ENCODE results near the gene CKLF.
"Not testable (repeated sequence)": the region's sequence is repeated elsewhere in the genome, so short reads cannot be mapped to it uniquely, and the experiment has no call there.

Gene CKLF

GRCh38 chr16:66552286-66553177 lies at the start of gene CKLF:
CKLF (plus strand) TSS chr16:66552576; CDS start chr16:66552716, 140 bp downstream.
- DNase-seq: peak; percentile 89

DNA sequence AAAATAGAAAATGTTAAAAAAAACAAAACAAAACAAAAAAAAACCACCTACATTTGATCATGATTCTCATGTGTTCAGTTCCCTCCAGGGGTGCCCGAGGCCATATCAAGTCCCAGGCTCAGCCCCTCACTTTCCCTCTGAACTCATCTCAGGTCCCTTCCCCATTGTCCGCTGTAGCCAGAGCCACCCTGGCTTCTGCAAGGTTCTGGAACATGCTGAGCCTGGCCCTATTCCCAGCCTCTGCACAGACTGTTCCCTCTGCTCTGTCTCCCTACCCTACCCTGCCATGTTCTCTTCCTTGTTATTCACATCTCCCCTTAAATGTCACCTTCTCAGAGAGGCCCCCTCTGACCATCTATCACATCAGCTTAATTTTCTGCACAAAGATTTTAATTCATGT lies 49.3 kb upstream of the CKLF start:
- DNase-seq: no peak

- DNase-seq: no peak
Observed at GRCh38 chr16:66503612-66504011, 48.8 kb upstream of the CKLF start.

DNA sequence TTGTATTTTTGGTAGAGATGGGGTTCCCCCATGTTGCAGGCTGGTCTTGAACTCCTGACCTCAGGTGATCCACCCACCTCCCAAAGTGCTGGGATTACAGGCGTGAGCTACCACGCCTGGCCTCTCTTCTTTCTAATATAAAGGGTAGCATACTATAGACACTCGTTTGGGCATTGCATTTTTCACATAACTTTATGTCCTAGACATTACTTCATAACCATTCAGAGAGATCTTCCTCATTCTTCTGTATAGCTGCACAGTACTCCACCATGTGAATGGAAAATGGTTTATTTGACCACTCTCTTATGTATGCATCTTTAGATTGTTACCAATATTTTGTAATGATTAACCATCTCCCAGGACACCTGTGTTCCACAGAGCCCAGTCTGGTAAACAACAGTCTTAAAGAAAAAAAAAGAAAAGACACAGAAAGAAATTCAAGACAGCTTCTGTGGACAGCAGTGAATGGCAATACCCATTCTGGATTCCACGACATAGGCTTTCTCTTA lies 44.6 kb upstream of the CKLF start:
- DNase-seq: no peak

DNA sequence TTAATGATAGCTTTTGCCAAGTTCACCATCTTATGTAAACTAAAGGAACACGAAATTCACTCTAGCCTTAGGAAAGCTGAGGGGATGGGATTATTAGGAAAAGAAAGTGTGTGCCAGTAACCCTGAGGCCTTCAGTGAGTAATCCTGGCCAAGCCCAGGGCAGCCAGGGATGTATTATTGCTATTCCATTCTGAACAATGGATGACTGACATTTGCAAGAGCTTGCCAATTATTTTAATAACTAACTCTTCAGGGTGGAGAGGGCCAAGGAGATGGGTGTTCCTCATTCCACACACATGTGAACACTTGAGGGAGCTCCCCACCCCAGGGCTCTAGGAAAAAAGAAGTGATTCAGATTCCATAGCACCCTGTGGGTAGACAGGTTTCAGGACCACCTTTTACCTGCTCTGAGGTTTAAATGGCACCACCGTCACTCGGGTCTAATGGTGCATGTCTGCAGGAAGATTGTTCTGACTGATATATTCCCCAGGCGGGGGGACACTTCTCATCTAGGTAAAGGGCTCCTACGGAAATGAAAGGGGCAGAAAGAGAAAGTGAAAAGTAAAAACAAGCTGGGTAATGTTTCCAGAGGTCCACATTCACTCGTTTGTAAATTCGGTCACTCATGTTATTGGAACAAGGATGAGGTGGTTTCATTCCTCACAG lies 44.0 kb upstream of the CKLF start:
- no peak for DNase-seq

- DNase-seq: no peak
Observed at GRCh38 chr16:66508914-66509496, 43.4 kb upstream of the CKLF start.

DNA sequence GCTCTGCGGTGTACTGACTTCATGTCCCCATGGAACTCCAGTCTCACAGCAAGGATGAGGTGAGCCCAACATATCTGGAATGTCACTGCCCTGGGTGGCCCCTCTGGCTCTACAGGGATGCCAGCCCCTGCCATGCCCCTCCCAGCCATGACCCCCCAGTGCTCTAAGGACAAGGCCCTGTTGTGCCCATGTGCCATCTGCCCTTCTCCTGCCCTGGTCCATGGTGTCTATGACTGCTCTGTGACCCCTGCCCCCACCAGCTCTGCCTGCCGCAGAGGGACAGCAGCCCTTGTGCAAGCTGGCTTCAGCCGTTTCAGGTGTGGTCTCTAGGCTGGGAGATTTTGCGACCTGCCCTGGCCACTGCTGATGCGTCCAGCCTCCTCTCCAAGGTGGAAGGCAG lies 42.8 kb upstream of the CKLF start:
- no peak for DNase-seq

DNA sequence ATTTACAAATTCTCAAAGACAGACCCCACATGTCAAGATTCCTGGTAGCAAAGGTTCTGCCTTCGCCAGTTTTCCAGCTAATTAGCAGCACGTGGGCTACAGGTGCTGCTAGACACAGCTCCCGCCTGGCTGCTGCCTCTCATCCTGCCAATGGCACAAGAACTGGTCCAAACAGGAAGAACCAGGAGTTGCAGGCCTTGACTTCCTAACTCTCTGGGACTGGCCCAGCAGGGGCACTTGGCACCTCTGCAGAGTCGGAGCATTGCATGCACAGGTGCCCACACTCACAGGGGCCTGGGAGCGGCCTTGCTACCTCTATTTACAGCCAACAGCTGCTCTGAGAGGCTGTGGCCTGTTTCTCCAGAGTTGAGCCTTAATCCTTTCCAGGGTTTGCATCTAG lies 42.1 kb upstream of the CKLF start:
- no peak for DNase-seq

GRCh38 chr16:66510711-66511601 lies 41.4 kb upstream of the CKLF start:
- DNase-seq: no peak

- no peak for DNase-seq
Observed at GRCh38 chr16:66511602-66512271, 40.6 kb upstream of the CKLF start.

- DNase-seq: no peak
Observed at GRCh38 chr16:66512272-66513110, 39.9 kb upstream of the CKLF start.

DNA sequence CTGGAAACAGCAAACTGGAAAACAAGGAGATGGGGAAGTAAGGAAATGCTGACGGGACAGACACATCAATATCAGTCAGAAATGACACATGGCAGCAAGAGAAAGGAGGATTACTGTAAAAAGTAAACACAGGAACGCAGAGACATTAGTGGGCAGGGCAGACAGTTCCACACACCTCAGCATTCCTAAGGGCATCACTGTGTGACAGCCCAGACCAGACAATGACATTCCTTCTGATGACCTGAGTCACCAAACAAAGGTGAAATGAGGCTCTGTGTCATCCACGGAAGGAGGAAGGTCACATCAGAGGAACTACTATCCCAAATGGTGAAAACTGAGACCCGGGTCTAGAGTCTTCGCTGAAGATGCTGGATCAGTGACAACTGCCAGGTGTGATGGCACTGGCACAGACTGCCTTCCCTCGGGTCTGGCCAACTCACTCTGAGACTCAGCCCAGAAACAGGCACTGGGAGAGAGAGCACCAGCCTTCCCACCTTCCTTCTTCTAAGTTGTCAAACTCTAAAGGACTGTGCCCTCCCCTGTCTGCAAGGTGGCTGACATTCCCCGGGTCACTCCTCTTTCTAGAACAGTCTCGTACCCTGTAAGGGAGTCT lies 39.2 kb upstream of the CKLF start:
- DNase-seq: no peak

DNA sequence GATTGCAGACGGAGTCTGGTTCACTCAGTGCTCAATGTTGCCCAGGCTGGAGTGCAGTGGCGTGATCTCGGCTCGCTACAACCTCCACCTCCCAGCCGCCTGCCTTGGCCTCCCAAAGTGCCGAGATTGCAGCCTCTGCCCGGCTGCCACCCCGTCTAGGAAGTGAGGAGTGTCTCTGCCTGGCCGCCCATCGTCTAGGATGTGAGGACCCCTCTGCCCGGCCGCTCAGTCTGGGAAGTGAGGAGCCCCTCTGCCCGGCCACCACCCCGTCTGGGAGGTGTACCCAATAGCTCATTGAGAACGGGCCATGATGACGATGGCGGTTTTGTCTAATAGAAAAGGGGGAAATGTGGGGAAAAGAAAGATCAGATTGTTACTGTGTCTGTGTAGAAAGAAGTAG lies 38.0 kb upstream of the CKLF start:
- DNase-seq: not testable (repeated sequence)

DNA sequence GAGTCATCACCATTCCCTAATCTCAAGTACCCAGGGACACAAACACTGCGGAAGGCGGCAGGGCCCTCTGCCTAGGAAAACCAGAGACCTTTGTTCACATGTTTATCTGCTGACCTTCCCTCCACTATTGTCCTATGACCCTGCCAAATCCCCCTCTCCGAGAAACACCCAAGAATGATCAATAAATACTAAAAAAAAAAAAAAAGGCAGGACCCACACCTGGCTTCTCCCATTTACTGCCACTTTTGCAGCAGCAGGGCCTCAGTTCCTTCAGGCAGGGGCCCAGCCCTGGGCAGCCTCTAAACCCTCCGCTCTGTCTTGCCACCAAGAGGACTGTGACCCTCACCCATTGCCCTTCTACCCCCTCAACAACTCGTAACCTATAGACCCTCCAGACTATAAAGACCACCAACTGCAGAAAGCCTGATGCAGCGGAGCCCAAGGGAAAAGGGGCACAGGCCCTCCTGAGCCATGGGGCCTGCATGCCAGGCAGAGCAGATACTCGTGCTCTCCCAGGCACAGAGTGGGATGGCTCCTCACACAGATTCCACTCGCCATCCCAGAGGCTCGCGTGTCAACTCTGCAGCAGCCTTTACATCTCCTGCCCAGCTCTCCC lies 37.3 kb upstream of the CKLF start:
- DNase-seq: not testable (repeated sequence)

DNA sequence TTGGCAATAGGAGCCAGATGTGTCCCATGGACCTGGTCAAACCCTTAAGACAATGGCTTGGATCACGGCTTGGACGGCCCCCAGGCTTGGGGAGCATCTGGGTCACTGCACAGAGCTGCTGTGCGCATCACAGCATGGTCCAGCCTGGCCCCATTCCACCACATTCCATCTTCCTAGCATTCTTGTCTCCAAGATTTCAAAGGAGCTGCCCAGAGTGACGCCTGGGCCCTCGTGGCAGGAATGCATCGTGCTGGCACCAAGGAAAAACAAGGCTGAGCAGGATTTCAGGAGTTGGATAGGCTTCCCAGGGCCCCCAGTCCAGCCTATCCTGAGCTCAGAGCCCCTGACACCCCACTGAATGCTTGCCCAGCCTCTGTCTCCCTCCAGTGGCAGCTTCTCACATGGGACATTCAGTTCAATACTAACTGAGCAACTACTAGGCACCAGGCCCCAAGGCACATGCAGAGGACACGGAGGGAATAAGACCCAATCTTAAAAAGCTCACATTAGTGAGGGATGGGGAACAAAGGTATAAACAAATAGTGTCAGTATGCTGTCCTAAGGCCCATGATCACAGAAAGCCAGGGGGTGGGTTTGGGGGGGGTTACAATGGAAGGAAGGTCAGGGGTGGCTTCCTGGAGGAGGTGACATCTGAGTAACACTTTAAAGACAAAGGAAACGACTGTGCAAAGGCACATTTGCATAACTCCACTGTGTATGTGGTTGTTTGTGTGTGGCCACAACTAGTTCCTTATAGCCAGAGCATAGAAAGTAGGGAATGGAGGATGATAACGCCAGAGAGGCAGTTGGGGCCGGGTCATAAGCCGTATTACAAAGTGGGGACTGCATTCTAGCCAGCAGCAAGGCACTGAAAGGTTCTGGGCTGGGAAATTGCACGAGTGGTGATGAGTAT lies 36.5 kb upstream of the CKLF start:
- DNase-seq: no peak

DNA sequence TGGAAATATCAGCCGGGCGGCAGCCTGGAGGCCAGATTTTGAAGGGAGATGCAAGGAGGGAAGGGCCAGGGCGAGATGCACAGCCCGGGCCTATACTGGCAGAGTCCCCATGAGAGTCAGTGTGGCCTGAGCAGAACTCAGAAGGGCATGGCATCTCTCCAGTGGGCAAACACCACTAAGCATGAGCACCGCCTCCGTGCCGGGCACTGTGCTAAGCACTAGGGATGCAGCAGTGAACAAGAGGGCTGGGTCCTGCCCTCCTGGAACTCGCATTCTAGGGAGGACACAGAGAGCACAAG lies 35.9 kb upstream of the CKLF start:
- no peak for DNase-seq

DNA sequence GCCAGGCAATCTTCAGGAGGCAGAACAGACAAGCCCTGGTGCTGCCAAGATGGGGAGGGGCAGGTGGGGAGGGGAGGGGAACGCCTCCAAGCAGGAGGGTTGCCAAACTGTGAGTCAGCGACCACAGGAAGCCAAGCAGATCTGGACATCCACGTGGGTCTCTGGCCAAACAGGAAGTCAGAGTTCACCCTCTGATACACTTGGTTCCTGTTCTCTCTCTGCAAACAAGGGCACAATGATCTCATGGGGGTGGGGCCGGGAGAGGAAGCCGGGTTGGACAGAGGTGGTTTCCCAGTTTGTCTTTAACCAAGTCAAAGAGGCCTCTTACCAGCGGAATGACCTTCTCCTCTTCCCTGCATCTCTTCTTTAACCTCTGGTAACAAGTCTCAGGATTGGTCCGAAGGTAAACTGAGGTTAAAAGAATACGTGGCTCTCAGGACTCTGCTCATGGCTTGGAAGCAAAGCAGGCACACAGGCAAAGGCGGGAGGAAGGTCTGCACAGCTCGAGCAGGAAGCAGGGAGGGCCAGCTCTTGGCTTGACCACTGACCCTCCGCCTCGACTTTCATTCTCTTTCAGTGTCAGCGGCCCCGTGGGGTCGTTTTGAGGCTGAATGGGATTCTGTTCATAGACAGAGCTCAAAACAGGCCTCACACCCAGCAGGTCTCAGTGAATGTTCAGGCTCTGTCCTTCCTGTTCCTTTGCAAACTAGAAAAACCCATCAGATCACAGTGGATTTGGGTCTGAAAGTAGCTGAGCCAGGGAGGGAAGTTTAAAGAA lies 35.4 kb upstream of the CKLF start:
- peak; percentile 47 for DNase-seq

GRCh38 chr16:66517586-66518263 lies 34.7 kb upstream of the CKLF start:
- DNase-seq: no peak
